HepG2 (cell line): ENCODE measurements around the gene GUCA1A. TPM values are rescaled to one million over a fixed set of nuclear protein-coding genes. Genes with fewer than 3 reads are reported as not detected.

Experiments used
- HIVEP1 ChIP-seq: sonication (generic); formaldehyde crosslinking; IDR thresholded peaks from 2 replicates; pipeline ENCODE4 v1.4.0; 2020; ENCODE audit warnings: mild to moderate bottlenecking, missing genetic modification reagents
- ONECUT2 ChIP-seq: sonication (generic); formaldehyde crosslinking; IDR thresholded peaks from 2 replicates; pipeline ENCODE4 v1.4.0; 2020; ENCODE audit warnings: missing genetic modification reagents
- PITX1 ChIP-seq: sonication (generic); formaldehyde crosslinking; IDR thresholded peaks from 2 replicates; pipeline ENCODE4 v1.5.1; 2020; ENCODE audit warnings: mild to moderate bottlenecking, missing genetic modification reagents
- RARA ChIP-seq: IDR thresholded peaks from 2 replicates; pipeline ENCODE4 v1.6.1; 2016; ENCODE audit warnings: missing genetic modification reagents, missing compliant biosample characterization
- TGIF2 ChIP-seq: IDR thresholded peaks from 2 replicates; pipeline ENCODE4 v1.6.1; 2016; ENCODE audit warnings: control low read depth, missing compliant biosample characterization
- THAP8 ChIP-seq: sonication (generic); formaldehyde crosslinking; IDR thresholded peaks from 2 replicates; pipeline ENCODE4 v1.5.1; 2020; ENCODE audit warnings: missing genetic modification reagents, mild to moderate bottlenecking, borderline replicate concordance
- ZBTB40 ChIP-seq, 2 experiments: fragments of 450-650 bp in 1 of 2; sonication (generic) in 1 of 2; formaldehyde crosslinking in 1 of 2; IDR thresholded peaks; 2 replicates each; pipeline versions ENCODE4 v1.6.1 to v1.8.0; 2016 to 2022; ENCODE audit warnings: antibody characterized with exemption in 1 of 2, mild to moderate bottlenecking in 1 of 2, missing genetic modification reagents in 1 of 2
- ZFX ChIP-seq: sonication (generic); formaldehyde crosslinking; IDR thresholded peaks from 2 replicates; pipeline ENCODE4 v1.4.0; 2020; ENCODE audit warnings: mild to moderate bottlenecking, low read depth, missing genetic modification reagents, moderate library complexity
- ZNF276 ChIP-seq: sonication (generic); formaldehyde crosslinking; IDR thresholded peaks from 2 replicates; pipeline ENCODE4 v1.4.0; 2020; ENCODE audit warnings: mild to moderate bottlenecking, low read depth, missing genetic modification reagents
- ZNF615 ChIP-seq: sonication (generic); formaldehyde crosslinking; IDR thresholded peaks from 2 replicates; pipeline ENCODE4 v1.5.0; 2020; ENCODE audit warnings: mild to moderate bottlenecking, missing genetic modification reagents, borderline replicate concordance
- ZNF710 ChIP-seq: sonication (generic); formaldehyde crosslinking; IDR thresholded peaks from 2 replicates; pipeline ENCODE4 v1.5.0; 2020; ENCODE audit warnings: mild to moderate bottlenecking, missing genetic modification reagents, borderline replicate concordance
- ZNF713 ChIP-seq: sonication (generic); formaldehyde crosslinking; IDR thresholded peaks from 2 replicates; pipeline ENCODE4 v1.4.0; 2020; ENCODE audit warnings: mild to moderate bottlenecking, missing genetic modification reagents
- polyA plus RNA-seq, 8 experiments: library from polyadenylated mRNA; depleted of rRNA in 3 of 8; stranded (reverse) in 7 of 8; unstranded in 1 of 8; fragments of >200 nt; fragmentation: Illumina TruSeq in 4 of 8; extraction: Trizol in 4 of 8; gene quantifications; 2 replicates each; pipeline versions ENCODE4 v1.2.1 to v1.2.3, GENCODE V29; 2011 to 2016; ENCODE audit warnings: low read depth in 4 of 8, missing spikeins in 1 of 8, mixed read lengths in 1 of 8; ENCODE audit not compliant: insufficient read depth in 1 of 8
- total RNA-seq, 5 experiments: library from RNA; depleted of rRNA; stranded (reverse); fragments of >200 nt; fragmentation: Illumina TruSeq; extraction: Trizol; gene quantifications; 2 replicates each; pipeline ENCODE4 v1.2.3, GENCODE V29; 2016; ENCODE audit warnings: low read depth in 1 of 5

Gene GUCA1A
- total and polyA plus RNA-seq, 2 of the 13 experiments (the other 11 are each of a cell fraction or from before 2014, with no cell fraction given): not detected

GRCh38 chr6:42138630-42139619 lies 34.2 kb upstream of the GUCA1A start (continued):
- TF ChIP-seq ZBTB40 (IDR thresholded peaks at IDR 0.05) (peak; percentile 53), ZBTB40 (CRISPR knock-in tag; IDR thresholded peaks at IDR 0.05) (peak; percentile 96), HIVEP1 (CRISPR knock-in tag) (no peak), THAP8 (CRISPR knock-in tag) (no peak), ZNF710 (CRISPR knock-in tag) (0 out of 2 replicates have a peak, but pooled peaks have one; percentile 23), RARA (CRISPR knock-in tag) (peak; percentile 21; the same call in 1 of the 2 replicates), ONECUT2 (peak; percentile 63), ZNF713 (CRISPR knock-in tag) (no peak), ZNF615 (CRISPR knock-in tag) (no peak), TGIF2 (0 out of 2 replicates have a peak, but pooled peaks have one; percentile 25), ZFX (CRISPR knock-in tag) (0 out of 2 replicates have a peak, but pooled peaks have one; percentile 15), PITX1 (peak; percentile 27; the same call in 1 of the 2 replicates), ZNF276 (CRISPR knock-in tag) (no peak)
